Tibial nerve (tissue), 4 donors: ENCODE results near the gene ECT2L.

ENCODE experiments used
- CTCF ChIP-seq, 5 experiments: fragments of 200-600 bp in 3 of 5; fragments of 450-650 bp in 2 of 5; sonication (generic) in 3 of 5; IDR thresholded peaks; one replicate each; pipeline ENCODE4 v1.5.1; 2016 to 2019; ENCODE audit warnings: antibody characterized with exemption in 5 of 5, mild to moderate bottlenecking in 3 of 5, moderate library complexity in 2 of 5
- EP300 ChIP-seq, 2 donors: sonication (generic); formaldehyde crosslinking; IDR thresholded peaks; one replicate each; pipeline ENCODE4 v1.6.1; 2017; ENCODE audit warnings: antibody characterized with exemption in 2 of 2, mild to moderate bottlenecking in 1 of 2
- POLR2A ChIP-seq, 2 donors: fragments of 450-650 bp; IDR thresholded peaks; one replicate each; pipeline ENCODE4 v1.6.1; 2017; ENCODE audit warnings: antibody characterized with exemption in 2 of 2, mild to moderate bottlenecking in 2 of 2, moderate library complexity in 2 of 2

- TF ChIP-seq POLR2A (IDR thresholded peaks at IDR 0.05) (no peak), CTCF (IDR thresholded peaks at IDR 0.05) (no peak), EP300 (IDR thresholded peaks at IDR 0.05) (no peak)
Observed at GRCh38 chr6:138909975-138910374, 114.1 kb downstream of the ECT2L start.
